ENCODE results near the gene PLOD3. TPM values are rescaled to one million over a fixed set of nuclear protein-coding genes. Genes with fewer than 3 reads are reported as not detected.

Gene PLOD3
- total and polyA plus RNA-seq, 9 of the 15 experiments (the other 6 are each of a cell fraction or from before 2014, with no cell fraction given), result 2.8 to 101 (median 30.9) TPM

DNA sequence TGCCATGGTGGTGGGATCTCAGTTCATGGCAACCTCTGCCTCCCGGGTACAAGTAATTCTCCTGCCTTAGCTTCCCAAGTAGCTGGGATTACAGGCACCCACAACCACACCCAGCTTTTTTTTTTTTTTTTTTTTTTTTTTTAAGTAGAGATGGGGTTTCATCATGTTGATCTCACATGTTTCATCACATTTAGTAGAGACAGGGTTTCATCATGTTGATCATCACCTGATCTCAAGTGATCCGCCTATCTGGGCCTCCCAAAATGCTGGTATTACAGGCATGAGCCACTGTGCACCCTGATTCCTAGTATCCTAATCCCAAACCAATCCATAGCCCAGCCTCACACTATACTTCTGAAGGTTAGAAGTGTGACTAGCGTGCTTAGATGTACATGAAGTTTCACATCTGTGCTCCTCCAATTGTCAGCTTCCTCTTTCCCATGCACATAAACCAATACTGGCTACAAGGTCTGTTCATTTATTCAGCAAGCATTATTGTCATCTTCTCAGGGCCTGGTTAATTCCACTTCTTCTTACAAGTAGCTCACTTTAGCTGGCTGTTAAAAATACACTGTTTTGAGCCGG is 30.4 kb downstream of the PLOD3 start (continued):
- TF ChIP-seq MEIS2 (IDR thresholded peaks at IDR 0.05; ENCODE audit: partially characterized antibody) (no peak), CEBPG (CRISPR knock-in tag; IDR thresholded peaks at IDR 0.05) (no peak), CEBPG (tag; conservative IDR thresholded peaks at IDR 0.05 in 1 of 2, IDR thresholded peaks at IDR 0.05 in 1 of 2) (peak in 1 of 2 experiments; percentile 88; a peak in 2 of 4 replicates), ZNF384 (IDR thresholded peaks at IDR 0.05; ENCODE audit: low read depth, low read length) (0 out of 2 replicates have a peak, but pooled peaks have one; percentile 53)

GRCh38 chr7:101186194-101186593 is 31.2 kb downstream of the PLOD3 start:
- Histone ChIP-seq H3K9me1 (ENCODE audit: control insufficient read depth, insufficient read depth, low read length) (no peaks in the 10 kb centered on the region), H3K27ac (ENCODE audit: extremely low read depth, low read depth, low read length) (no peak overlapping the region), H3K9ac (ENCODE audit: insufficient read depth in 1 of 2, low read depth in 2 of 2, low read length in 2 of 2) (no peak overlapping the region), H3K27me3 (ENCODE audit: control insufficient read depth in 2 of 2, insufficient read depth in 2 of 2, low read length in 2 of 2) (no peaks in the 10 kb centered on the region; a peak in 1 of 5 replicates), H3K4me2 (ENCODE audit: insufficient read depth, low read length) (no peak overlapping the region), H3K36me3 (ENCODE audit: control insufficient read depth, insufficient read depth, low read length) (no peaks in the 10 kb centered on the region), H3K4me1 (replicated peaks in 1 of 2; ENCODE audit: control insufficient read depth in 2 of 2, insufficient read depth in 2 of 2, low read length in 2 of 2) (peaks cover 3 to 7% of the 10 kb centered on the region in 2 experiments; a peak in 3 of 5 replicates), H4K20me1 (replicated peaks; ENCODE audit: control insufficient read depth, insufficient read depth, low read length) (no peaks in the 10 kb centered on the region), H2AFZ (ENCODE audit: low read depth, low read length) (no peak overlapping the region), H3K9me3 (replicated peaks; ENCODE audit: control insufficient read depth, insufficient read depth, low read depth, low read length) (no peaks in the 10 kb centered on the region), H3K79me2 (ENCODE audit: control insufficient read depth, insufficient read depth, low read length) (no peaks in the 10 kb centered on the region), H3K4me3 (no peak overlapping the region)
- CTCF ChIA-PET (ENCODE audit: low intra/inter-chr PET ratio), result no interaction called here
- ATAC-seq, result no peak
- POLR2A ChIA-PET, result no interaction called here
- 22% methylated on average over 6 of the region's 6 CpGs for WGBS (ENCODE audit: insufficient coverage, low coverage, missing lambda C conversion rate)
- TF ChIP-seq NR2C2 (CRISPR knock-in tag; IDR thresholded peaks at IDR 0.05), result no peak
- TF ChIP-seq NR2C2 (tag; IDR thresholded peaks at IDR 0.05), result peak; percentile 52; the same call in 1 of the 2 replicates
- 0 out of 2 replicates have a peak, but pooled peaks have one; percentile 23 for TF ChIP-seq ADNP (tag; IDR thresholded peaks at IDR 0.05)
- TF ChIP-seq, protein P1, sequence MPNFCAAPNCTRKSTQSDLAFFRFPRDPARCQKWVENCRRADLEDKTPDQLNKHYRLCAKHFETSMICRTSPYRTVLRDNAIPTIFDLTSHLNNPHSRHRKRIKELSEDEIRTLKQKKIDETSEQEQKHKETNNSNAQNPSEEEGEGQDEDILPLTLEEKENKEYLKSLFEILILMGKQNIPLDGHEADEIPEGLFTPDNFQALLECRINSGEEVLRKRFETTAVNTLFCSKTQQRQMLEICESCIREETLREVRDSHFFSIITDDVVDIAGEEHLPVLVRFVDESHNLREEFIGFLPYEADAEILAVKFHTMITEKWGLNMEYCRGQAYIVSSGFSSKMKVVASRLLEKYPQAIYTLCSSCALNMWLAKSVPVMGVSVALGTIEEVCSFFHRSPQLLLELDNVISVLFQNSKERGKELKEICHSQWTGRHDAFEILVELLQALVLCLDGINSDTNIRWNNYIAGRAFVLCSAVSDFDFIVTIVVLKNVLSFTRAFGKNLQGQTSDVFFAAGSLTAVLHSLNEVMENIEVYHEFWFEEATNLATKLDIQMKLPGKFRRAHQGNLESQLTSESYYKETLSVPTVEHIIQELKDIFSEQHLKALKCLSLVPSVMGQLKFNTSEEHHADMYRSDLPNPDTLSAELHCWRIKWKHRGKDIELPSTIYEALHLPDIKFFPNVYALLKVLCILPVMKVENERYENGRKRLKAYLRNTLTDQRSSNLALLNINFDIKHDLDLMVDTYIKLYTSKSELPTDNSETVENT (CRISPR knock-in tag; IDR thresholded peaks at IDR 0.05), result no peak
- TF ChIP-seq ZKSCAN1 (IDR thresholded peaks at IDR 0.05; ENCODE audit: low read depth, low read length), result peak; percentile 92
- TF ChIP-seq ARID1B (IDR thresholded peaks at IDR 0.05), result 0 out of 2 replicates have a peak, but pooled peaks have one; percentile 11
- no peak for DNase-seq (ENCODE audit: extremely low read depth in 1 of 4, low spot score in 3 of 4)
- no TSS peak for BruUV-seq (replicated peaks)
- intact Hi-C loops (cut with micrococcal nuclease), result loop anchor here (5.0 kb wide), 1 partner anchor 289 kb away; the partner anchor contains the start of gene ACHE
- no peak for FAIRE-seq
- in situ Hi-C loops (cut with MboI), result no loop called here

Measured in K562 (cell line).